H1 (cell line): ENCODE results near the gene LRG1. TPM values are rescaled to one million over a fixed set of nuclear protein-coding genes. Genes with fewer than 3 reads are reported as not detected.

Experiments
- CTCF ChIA-PET: fragments of 300-600 bp; sonication (Branson Sonifier 250); formaldehyde crosslinking; loops from one replicate; lab custom pipeline; 2021; ENCODE audit not compliant: partially characterized antibody; lab: Charles Lee
- POLR2A ChIA-PET: fragments of 300-600 bp; sonication (Branson Sonifier 250); formaldehyde crosslinking; loops from one replicate; lab custom pipeline; 2021; ENCODE audit warnings: inconsistent platforms; ENCODE audit not compliant: partially characterized antibody; lab: Charles Lee
- DNase-seq, 2 experiments: peaks; one replicate each; pipeline versions ENCODE4 v3.0.0 to v3.0.0-alpha.2; 2010 to 2022; ENCODE audit warnings: low spot score in 2 of 2, low read depth in 1 of 2, mixed read lengths in 1 of 2
- FAIRE-seq: peaks from 2 replicates; lab custom pipeline; 2011; peaks lifted over from hg19 to GRCh38; lab: Jason Lieb, UNC
- H2AFZ ChIP-seq: 2 replicates; pipeline ENCODE4 v1.8.1; 2012; ENCODE audit warnings: low read length, inconsistent platforms
- H2AK5ac ChIP-seq: 2 replicates; pipeline ENCODE4 v1.6.1; 2013; ENCODE audit warnings: low read depth, low read length
- H2BK120ac ChIP-seq: replicated peaks from 2 replicates; pipeline ENCODE3; 2013; ENCODE audit warnings: low read depth, low read length, inconsistent platforms
- H2BK12ac ChIP-seq: 2 replicates; pipeline ENCODE4 v1.6.1; 2013; ENCODE audit warnings: low read depth, low read length
- H2BK15ac ChIP-seq: 2 replicates; pipeline ENCODE4 v1.6.1; 2013; ENCODE audit warnings: low read length
- H2BK20ac ChIP-seq: 2 replicates; pipeline ENCODE4 v1.6.1; 2013; ENCODE audit warnings: low read length
- H2BK5ac ChIP-seq: 2 replicates; pipeline ENCODE4 v1.6.1; 2013; ENCODE audit warnings: low read depth, low read length
- H3K14ac ChIP-seq: 2 replicates; pipeline ENCODE4 v1.6.1; 2013; ENCODE audit warnings: inconsistent platforms; ENCODE audit not compliant: insufficient read length
- H3K18ac ChIP-seq: 2 replicates; pipeline ENCODE4 v1.6.1; 2013; ENCODE audit warnings: low read length; ENCODE audit errors: extremely low read depth
- H3K23ac ChIP-seq: 2 replicates; pipeline ENCODE4 v1.6.1; 2013; ENCODE audit warnings: inconsistent platforms; ENCODE audit not compliant: insufficient read length
- H3K23me2 ChIP-seq: 2 replicates; pipeline ENCODE4 v1.6.1; 2013; ENCODE audit warnings: low read depth, low read length
- H3K27ac ChIP-seq: 2 replicates; pipeline ENCODE4 v1.6.1; 2011; ENCODE audit warnings: low read depth, low read length, inconsistent platforms
- H3K27me3 ChIP-seq, 4 experiments: replicated peaks in 1 of 4; 1 replicate in 1 of 4; 2 replicates in 3 of 4; pipeline versions ENCODE4 v1.6.1 to v1.8.1; 2011 to 2013; ENCODE audit warnings: low read length in 3 of 4, mild to moderate bottlenecking in 3 of 4, inconsistent platforms in 2 of 4, mixed read lengths in 2 of 4, moderate library complexity in 1 of 4; ENCODE audit not compliant: control insufficient read depth in 3 of 4, insufficient read depth in 3 of 4; ENCODE audit errors: extremely low read depth in 1 of 4
- H3K36me3 ChIP-seq, 4 experiments: 2 replicates each; pipeline versions ENCODE4 v1.6.1 to v1.8.1; 2011 to 2013; ENCODE audit warnings: mild to moderate bottlenecking in 4 of 4, low read length in 3 of 4, moderate library complexity in 2 of 4, control low read depth in 1 of 4, inconsistent platforms in 1 of 4; ENCODE audit not compliant: insufficient read depth in 4 of 4, control insufficient read depth in 2 of 4
- H3K4ac ChIP-seq: replicated peaks from 2 replicates; pipeline ENCODE3; 2013; ENCODE audit warnings: low read length, low read depth, mixed read lengths, inconsistent platforms; ENCODE audit not compliant: insufficient read length
- H3K4me1 ChIP-seq, 4 experiments: replicated peaks in 1 of 4; 1 replicate in 1 of 4; 2 replicates in 3 of 4; pipeline versions ENCODE4 v1.6.1 to v1.8.1; 2011 to 2013; ENCODE audit warnings: low read length in 3 of 4, inconsistent platforms in 2 of 4, mixed read lengths in 1 of 4; ENCODE audit not compliant: insufficient read depth in 4 of 4, control insufficient read depth in 3 of 4
- H3K4me2 ChIP-seq, 2 experiments: 2 replicates each; pipeline versions ENCODE4 v1.6.1 to v1.8.1; 2011 to 2013; ENCODE audit warnings: low read depth in 2 of 2, low read length in 2 of 2, control low read depth in 1 of 2, inconsistent platforms in 1 of 2, mild to moderate bottlenecking in 1 of 2; ENCODE audit not compliant: insufficient read depth in 1 of 2
- H3K4me3 ChIP-seq, 4 experiments: fragments of 200-600, 300-600 bp in 1 of 4; sonication (generic), shearing (Covaris generic), sonication (Bioruptor Twin) in 1 of 4; 2 replicates each; pipeline versions ENCODE4 v1.5.1 to v1.8.1; 2011 to 2016; ENCODE audit warnings: low read length in 4 of 4, low read depth in 3 of 4, control low read depth in 2 of 4, inconsistent platforms in 2 of 4, mild to moderate bottlenecking in 2 of 4, mixed read lengths in 1 of 4, moderate library complexity in 1 of 4; ENCODE audit not compliant: insufficient read depth in 2 of 4; ENCODE audit errors: extremely low read depth in 1 of 4
- H3K56ac ChIP-seq: replicated peaks from 2 replicates; pipeline ENCODE3; 2013; ENCODE audit warnings: low read depth, mild to moderate bottlenecking, mixed read lengths, low read length, inconsistent platforms; ENCODE audit not compliant: insufficient read length
- H3K79me1 ChIP-seq: 2 replicates; pipeline ENCODE4 v1.6.1; 2013; ENCODE audit warnings: low read depth, low read length, control low read depth
- H3K79me2 ChIP-seq, 2 experiments: 2 replicates each; pipeline versions ENCODE4 v1.6.1 to v1.8.1; 2012 to 2013; ENCODE audit warnings: low read length in 2 of 2, mild to moderate bottlenecking in 2 of 2, inconsistent platforms in 1 of 2; ENCODE audit not compliant: insufficient read depth in 2 of 2, control insufficient read depth in 1 of 2
- H3K9ac ChIP-seq, 4 experiments: replicated peaks in 1 of 4; 1 replicate in 1 of 4; 2 replicates in 3 of 4; pipeline versions ENCODE4 v1.6.1 to v1.8.1; 2011 to 2013; ENCODE audit warnings: low read depth in 3 of 4, low read length in 3 of 4, control low read depth in 2 of 4, mild to moderate bottlenecking in 2 of 4, moderate library complexity in 2 of 4, inconsistent platforms in 1 of 4; ENCODE audit errors: extremely low read depth in 1 of 4
- H3K9me3 ChIP-seq, 2 experiments: 2 replicates each; pipeline versions ENCODE4 v1.6.1 to v1.8.1; 2012 to 2013; ENCODE audit warnings: mild to moderate bottlenecking in 2 of 2, moderate library complexity in 2 of 2, control low read depth in 1 of 2, inconsistent platforms in 1 of 2, low read depth in 1 of 2, low read length in 1 of 2, mixed read lengths in 1 of 2; ENCODE audit not compliant: insufficient read depth in 2 of 2
- H4K20me1 ChIP-seq, 2 experiments: replicated peaks in 1 of 2; 2 replicates each; pipeline versions ENCODE3 to v1.8.1; 2011 to 2013; ENCODE audit warnings: inconsistent platforms in 2 of 2, low read length in 2 of 2, mild to moderate bottlenecking in 1 of 2; ENCODE audit not compliant: insufficient read depth in 2 of 2, control insufficient read depth in 1 of 2
- H4K5ac ChIP-seq: 2 replicates; pipeline ENCODE4 v1.6.1; 2013; ENCODE audit warnings: low read length, low read depth, mixed read lengths, inconsistent platforms; ENCODE audit not compliant: insufficient read length
- H4K8ac ChIP-seq: 2 replicates; pipeline ENCODE4 v1.8.0; 2013; ENCODE audit warnings: mild to moderate bottlenecking, moderate library complexity, low read length, inconsistent platforms; ENCODE audit not compliant: insufficient read depth; ENCODE audit errors: extremely low read depth
- H4K91ac ChIP-seq: replicated peaks from 2 replicates; pipeline ENCODE3; 2013; ENCODE audit warnings: low read length, mixed read lengths, inconsistent platforms; ENCODE audit not compliant: insufficient read length
- BACH1 ChIP-seq: IDR thresholded peaks from 2 replicates; pipeline ENCODE4 v1.6.1; 2012; ENCODE audit warnings: low read length, improper control_type of control experiment
- CHD1 ChIP-seq: IDR thresholded peaks from 2 replicates; pipeline ENCODE4 v1.6.1; 2012; ENCODE audit warnings: low read depth, low read length, improper control_type of control experiment
- CHD2 ChIP-seq: IDR thresholded peaks from 2 replicates; pipeline ENCODE4 v1.6.1; 2012; ENCODE audit warnings: low read length, improper control_type of control experiment
- EP300 ChIP-seq, 2 experiments: IDR thresholded peaks; 1 replicate in 1 of 2; 2 replicates in 1 of 2; pipeline ENCODE4 v1.6.1; 2011 to 2012; ENCODE audit warnings: low read depth in 2 of 2, low read length in 2 of 2, mild to moderate bottlenecking in 2 of 2, borderline replicate concordance in 1 of 2, inconsistent platforms in 1 of 2, moderate library complexity in 1 of 2
- KDM1A ChIP-seq: fragments of 200-600, 300-600 bp; sonication (generic); IDR thresholded peaks from 2 replicates; pipeline ENCODE4 v1.7.1; 2016; ENCODE audit warnings: mild to moderate bottlenecking, low read length, borderline replicate concordance
- KDM4A ChIP-seq: IDR thresholded peaks from one replicate; pipeline ENCODE4 v1.7.1; 2012; ENCODE audit warnings: low read depth, mild to moderate bottlenecking, moderate library complexity, low read length, inconsistent platforms; ENCODE audit not compliant: severe bottlenecking
- KDM5A ChIP-seq: fragments of 200-600 bp; IDR thresholded peaks from 2 replicates; pipeline ENCODE4 v1.7.1; 2012; ENCODE audit warnings: mild to moderate bottlenecking, low read length, inconsistent platforms, mixed read lengths
- POLR2AphosphoS5 ChIP-seq: IDR thresholded peaks from 2 replicates; pipeline ENCODE4 v1.6.1; 2011; ENCODE audit warnings: low read depth, low read length
- POU5F1 ChIP-seq: IDR thresholded peaks from 2 replicates; pipeline ENCODE4 v1.6.1; 2011; ENCODE audit warnings: low read depth, mild to moderate bottlenecking, low read length, moderate library complexity
- SP4 ChIP-seq: IDR thresholded peaks from 2 replicates; pipeline ENCODE4 v1.6.1; 2012; ENCODE audit warnings: low read length, inconsistent platforms
- SUZ12 ChIP-seq: fragments of 200-600 bp; sonication (generic); IDR thresholded peaks from 2 replicates; pipeline ENCODE4 v1.6.1; 2012; ENCODE audit warnings: mild to moderate bottlenecking, inconsistent platforms, low read length, moderate library complexity, mixed read lengths
- TCF12 ChIP-seq: IDR thresholded peaks from 2 replicates; pipeline ENCODE4 v1.6.1; 2011; ENCODE audit warnings: low read depth, mild to moderate bottlenecking, low read length
- TEAD4 ChIP-seq: IDR thresholded peaks from 2 replicates; pipeline ENCODE4 v1.6.1; 2012; ENCODE audit warnings: low read depth, low read length, inconsistent platforms, mixed read lengths
- WGBS, 2 experiments: shearing (Covaris generic) in 1 of 2; methylation state at CpG; one replicate each; pipeline versions ENCODE4 v1.1.6 to v1.1.7; 2013 to 2015; ENCODE audit warnings: low lambda C conversion rate in 2 of 2, mixed read lengths in 2 of 2, inconsistent platforms in 1 of 2, low coverage in 1 of 2, missing lambda C conversion rate in 1 of 2; ENCODE audit not compliant: insufficient replicate concordance in 2 of 2, insufficient coverage in 1 of 2, insufficient read length in 1 of 2; ENCODE audit errors: extremely low coverage in 1 of 2, missing lambda C conversion rate in 1 of 2; 5-methylcytosine and 5-hydroxymethylcytosine counted together
- polyA plus RNA-seq, 7 experiments: library from polyadenylated mRNA; depleted of rRNA in 3 of 7; stranded (reverse) in 5 of 7; unstranded in 2 of 7; fragments of >200 nt in 5 of 7; fragments of 200-250 nt in 2 of 7; gene quantifications; 1 replicate in 5 of 7; 2 replicates in 1 of 7; 4 replicates in 1 of 7; pipeline versions ENCODE4 v1.2.1 to v1.2.3, GENCODE V29; 2011 to 2013; ENCODE audit warnings: missing spikeins in 2 of 7, mixed read lengths in 2 of 7
- total RNA-seq: library from RNA; stranded (reverse); fragmentation: NEBNext Ultra II Directional; extraction: Animal tissue kit (Norgen Biotek cat#: 25700); gene quantifications from 2 replicates; pipeline ENCODE4 v1.2.1, GENCODE V29; 2021

Gene LRG1
- total and polyA plus RNA-seq, 2 of the 8 experiments (the other 6 are each of a cell fraction or from before 2014, with no cell fraction given) = 0.48 to 0.79 TPM

GRCh38 chr19:4543842-4544647 lies 4.2 kb upstream of the LRG1 start:
- FAIRE-seq = no peak
- ChIA-PET CTCF (interaction anchor here (1.6 to 2.1 kb wide), 2 partner anchors 19 to 92 kb away, joined by 4 to 8 read pairs; no protein-coding TSS in a partner anchor), POLR2A (interaction anchor here (1.1 kb wide), 1 partner anchor 95 kb away, joined by 3 read pairs; no protein-coding TSS in a partner anchor)
- Histone ChIP-seq H3K23me2 (no peaks in the 10 kb centered on the region), H2AK5ac (no peak overlapping the region), H3K9ac (no peak overlapping the region), H4K20me1 (peaks cover 0 to 4% of the 10 kb centered on the region in 2 experiments), H3K27ac (no peak overlapping the region), H3K4me1 (peaks cover 0 to 7% (median 2%) of the 10 kb centered on the region in 4 experiments; a peak in 3 of 7 replicates), H2BK12ac (no peak overlapping the region), H3K14ac (no peak overlapping the region), H3K56ac (no peak overlapping the region), H3K23ac (no peak overlapping the region), H2BK5ac (no peak overlapping the region), H3K4me3 (no peak overlapping the region), H3K79me1 (no peaks in the 10 kb centered on the region), H2AFZ (no peak overlapping the region), H2BK120ac (no peak overlapping the region), H3K4me2 (no peak overlapping the region), H3K18ac (no peak overlapping the region), H3K9me3 (no peaks in the 10 kb centered on the region; a peak in 1 of 4 replicates), H4K91ac (no peak overlapping the region), H2BK15ac (no peak overlapping the region), H4K5ac (no peak overlapping the region), H3K36me3 (peaks cover 0 to 16% (median under 1%) of the 10 kb centered on the region in 4 experiments; a peak in 6 of 8 replicates), H3K27me3 (no peaks in the 10 kb centered on the region), H3K4ac (no peak overlapping the region), H2BK20ac (no peak overlapping the region), H4K8ac (peak overlapping the region; percentile 51; the same call in 1 of the 2 replicates), H3K79me2 (no peaks in the 10 kb centered on the region)
- DNase-seq = no peak
- WGBS, 2 experiments = 98% methylated on average over 25 of the region's 87 CpGs; no CpG with 5 or more reads in 1 of the 2 experiments
- TF ChIP-seq POU5F1 (no peak), CHD1 (no peak), EP300 (IDR thresholded peaks at IDR 0.05; ENCODE audit: borderline replicate concordance in 1 of 2, low read depth in 2 of 2, low read length in 2 of 2) (no peak), SP4 (no peak), TCF12 (no peak), SUZ12 (no peak), TEAD4 (no peak), KDM1A (no peak), CHD2 (no peak), POLR2AphosphoS5 (no peak), KDM5A (no peak), BACH1 (no peak), KDM4A (no peak)
